Measurements from ENCODE around the gene ANKRD34A.

GRCh38 chr1:145962157-145963102, 1.9 kb downstream of the ANKRD34A start:
- TF ChIP-seq CTCF (conservative IDR thresholded peaks at IDR 0.05; ENCODE audit: low read depth, low read length) (no peak), EZH2phosphoT487 (IDR thresholded peaks at IDR 0.05; ENCODE audit: borderline replicate concordance, low read length) (no peak)
